Brain pericyte (primary cell): ENCODE measurements around the gene DNAH5.
A peak's percentile ranks its signal among the peaks of the same experiment; 100 is the strongest.

ENCODE experiments used
- DNase-seq: peaks from one replicate; pipeline ENCODE4 v3.0.0-alpha.2; 2012; ENCODE audit warnings: low read depth, low spot score

Gene DNAH5

GRCh38 chr5:13731121-13731628, 213.3 kb downstream of the DNAH5 start:
- DNase-seq, result no peak

- DNase-seq, result no peak
Measured at GRCh38 chr5:13708906-13709305, 235.6 kb downstream of the DNAH5 start.

GRCh38 chr5:13708432-13708831, 236.1 kb downstream of the DNAH5 start:
- DNase-seq, result no peak

DNA sequence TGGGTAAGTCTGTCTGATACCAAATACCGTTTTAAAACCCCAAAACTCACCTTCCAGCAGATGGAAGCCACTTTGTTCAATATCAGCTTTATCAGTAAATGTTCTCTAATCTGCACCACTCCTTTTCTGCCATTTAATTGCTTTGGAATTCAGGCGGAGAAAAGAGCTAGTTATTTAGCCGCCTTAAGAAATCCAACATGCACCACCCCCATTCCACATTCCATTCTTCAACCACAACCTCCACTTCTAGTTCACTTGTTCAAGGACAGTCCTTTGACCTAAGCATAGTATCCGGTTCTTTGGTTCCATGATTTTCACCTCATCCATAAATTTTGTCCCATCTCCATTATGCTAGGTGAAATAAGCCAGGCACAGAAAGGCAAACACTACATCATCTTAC, 240.1 kb downstream of the DNAH5 start:
- DNase-seq, result no peak

DNA sequence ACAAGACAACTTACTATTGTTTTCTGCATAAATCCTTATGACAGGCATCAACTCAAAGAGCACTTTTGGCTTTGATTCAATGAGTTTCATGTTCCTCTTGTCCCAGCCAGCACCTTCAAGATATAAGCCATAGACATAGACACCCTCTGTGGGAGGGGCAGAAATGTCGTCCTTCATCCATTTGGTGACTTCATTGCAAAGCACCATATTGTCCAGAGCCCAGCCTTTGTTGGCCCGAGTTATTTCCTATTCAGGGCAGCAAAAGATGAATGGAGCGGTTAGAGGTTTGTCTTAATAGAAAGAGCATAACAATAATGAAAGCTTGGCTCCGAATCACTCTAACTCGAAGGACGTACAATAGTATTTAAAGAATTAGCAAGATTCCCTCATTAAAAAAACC, 243.9 kb downstream of the DNAH5 start:
- no peak for DNase-seq

GRCh38 chr5:13698885-13699284, 245.6 kb downstream of the DNAH5 start:
- DNase-seq, result no peak

GRCh38 chr5:13695076-13695712, 249.3 kb downstream of the DNAH5 start:
- no peak for DNase-seq

DNA sequence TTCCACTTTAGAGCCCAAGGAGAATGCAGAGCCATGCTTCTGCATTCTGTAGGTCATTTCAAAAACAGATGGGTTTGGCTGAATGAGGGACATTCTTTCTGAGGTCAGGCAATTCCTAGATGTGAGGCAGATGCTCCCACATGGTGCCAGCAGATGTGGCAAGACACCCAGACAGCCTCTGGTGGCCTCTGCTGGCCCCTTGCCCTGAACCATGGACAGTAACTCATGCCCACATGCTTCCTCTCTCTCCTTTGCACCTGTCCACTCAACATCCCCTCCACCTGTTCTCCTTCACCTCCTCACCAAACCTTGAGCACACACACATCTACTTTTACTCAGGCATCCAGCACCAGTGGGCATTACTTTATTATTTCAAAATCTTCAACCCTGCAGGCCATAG, 252.3 kb downstream of the DNAH5 start:
- no peak for DNase-seq

GRCh38 chr5:13676531-13676930, 268.0 kb downstream of the DNAH5 start:
- no peak for DNase-seq

- no peak for DNase-seq
Measured at GRCh38 chr5:13674391-13674790, 270.1 kb downstream of the DNAH5 start.

DNA sequence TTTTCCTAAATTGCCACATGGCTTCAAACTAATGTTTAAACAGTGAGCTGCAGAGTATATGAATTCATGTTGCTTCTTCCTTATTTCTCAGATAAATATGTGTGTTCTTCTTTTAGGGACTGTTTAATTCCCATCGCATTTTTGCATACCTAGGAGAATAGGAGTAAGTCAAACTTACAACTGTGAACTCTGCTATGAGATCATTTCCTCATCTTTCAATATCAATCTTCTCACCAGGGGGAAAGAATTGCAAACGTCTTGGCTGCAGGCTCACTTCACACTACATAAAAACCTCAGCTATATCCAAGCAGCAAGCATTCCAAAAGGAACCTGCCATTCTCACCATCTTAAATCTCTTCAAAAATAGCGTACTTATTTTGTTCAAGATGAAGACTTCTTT, 271.0 kb downstream of the DNAH5 start:
- DNase-seq, result no peak

DNA sequence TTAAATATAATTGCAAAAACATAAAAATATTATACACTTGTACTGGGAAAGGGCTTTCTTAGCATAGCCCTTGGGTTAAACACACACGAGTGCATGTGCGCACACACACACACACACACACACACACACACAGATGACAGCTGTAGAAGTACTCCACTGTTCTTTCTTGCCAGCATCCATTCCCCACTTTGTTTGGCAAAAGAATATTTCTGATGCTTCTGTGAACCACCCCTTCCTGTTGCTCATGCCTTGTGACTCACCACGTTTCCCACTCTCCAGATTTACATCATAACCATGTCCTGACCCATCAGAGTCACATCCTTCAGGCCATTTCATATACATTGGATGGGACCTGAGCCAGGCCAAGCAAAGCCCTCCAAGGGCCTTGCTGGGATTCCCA, 280.1 kb downstream of the DNAH5 start:
- DNase-seq, result peak; percentile 11

GRCh38 chr5:13662626-13663025, 281.9 kb downstream of the DNAH5 start:
- no peak for DNase-seq

DNA sequence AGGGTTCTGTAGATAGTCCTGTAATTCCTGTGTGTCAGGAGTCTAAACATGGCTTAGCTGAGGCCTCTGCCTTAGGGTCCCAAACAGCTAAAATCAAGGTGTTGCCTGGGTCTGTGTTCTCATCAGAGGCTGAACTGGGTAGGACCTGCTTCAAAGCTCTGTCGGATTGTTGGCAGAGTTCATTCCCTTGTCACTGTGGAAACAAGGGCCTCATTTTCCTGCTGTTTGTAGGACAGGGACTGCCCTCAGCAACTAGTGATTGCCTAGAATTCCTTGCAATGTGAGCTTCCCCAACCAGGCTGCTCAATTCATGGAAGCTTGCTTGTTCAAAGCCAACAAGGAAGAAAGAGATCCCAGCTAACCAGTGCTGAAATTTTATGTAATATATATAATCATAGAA, 283.2 kb downstream of the DNAH5 start:
- DNase-seq, result no peak

- DNase-seq, result no peak
Measured at GRCh38 chr5:13660072-13660471, 284.4 kb downstream of the DNAH5 start.

DNA sequence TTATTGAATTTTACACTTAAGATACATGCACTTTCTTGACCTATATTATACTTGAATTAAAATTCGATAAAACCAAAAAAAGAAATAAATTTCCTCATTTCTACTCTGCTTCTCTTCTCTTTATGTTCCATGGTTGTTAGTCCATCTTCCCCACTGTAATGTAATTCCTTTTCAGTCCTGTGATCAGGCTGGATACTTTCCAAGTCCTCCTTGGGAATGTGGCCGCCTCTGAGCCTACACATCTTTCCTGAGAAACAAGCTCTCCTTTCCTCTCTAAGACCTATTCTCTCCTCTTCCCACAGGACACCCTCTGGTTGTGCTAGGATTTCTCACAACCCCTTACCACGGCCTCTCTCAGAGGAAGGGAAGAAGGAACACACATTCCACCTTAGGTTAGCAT, 285.1 kb downstream of the DNAH5 start:
- DNase-seq, result no peak

GRCh38 chr5:13658761-13659160, 285.7 kb downstream of the DNAH5 start:
- no peak for DNase-seq

DNA sequence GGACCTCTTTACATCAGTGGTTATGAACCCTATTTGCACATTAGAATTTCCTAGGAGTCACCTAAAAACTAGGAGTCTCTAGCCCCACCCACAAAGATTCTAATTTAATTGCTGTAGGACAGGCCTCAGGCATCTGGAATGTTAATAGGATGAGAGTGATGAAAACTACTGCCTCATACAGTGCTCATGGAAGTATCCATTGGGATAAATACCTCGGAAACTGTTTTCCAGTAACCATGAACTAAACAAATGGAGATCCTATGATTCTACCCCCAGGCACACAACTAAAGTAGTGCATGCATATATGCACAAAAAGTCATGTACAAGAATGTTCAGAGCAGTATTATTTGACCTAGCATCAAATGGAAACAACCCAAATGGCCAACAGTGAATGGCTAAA, 286.3 kb downstream of the DNAH5 start:
- no peak for DNase-seq

DNA sequence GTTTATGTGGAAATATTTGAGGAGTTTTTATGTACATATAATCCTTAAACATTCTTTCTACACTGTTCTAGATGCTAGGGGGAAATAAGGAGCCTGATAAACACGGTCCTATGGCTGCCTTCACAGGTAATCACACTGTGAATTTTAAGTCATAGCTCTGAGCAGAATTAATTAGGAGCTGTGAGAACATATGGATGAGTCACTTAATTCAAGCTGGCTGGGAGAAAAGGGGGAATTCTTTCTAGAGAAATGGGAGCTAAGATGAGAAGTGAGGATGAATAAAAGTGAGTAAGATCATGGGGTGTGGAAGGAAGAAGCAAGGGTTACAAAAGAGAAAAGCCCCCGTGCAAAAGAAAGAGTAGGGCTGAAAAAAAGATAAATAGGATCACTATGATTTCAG, 290.8 kb downstream of the DNAH5 start:
- DNase-seq, result no peak

DNA sequence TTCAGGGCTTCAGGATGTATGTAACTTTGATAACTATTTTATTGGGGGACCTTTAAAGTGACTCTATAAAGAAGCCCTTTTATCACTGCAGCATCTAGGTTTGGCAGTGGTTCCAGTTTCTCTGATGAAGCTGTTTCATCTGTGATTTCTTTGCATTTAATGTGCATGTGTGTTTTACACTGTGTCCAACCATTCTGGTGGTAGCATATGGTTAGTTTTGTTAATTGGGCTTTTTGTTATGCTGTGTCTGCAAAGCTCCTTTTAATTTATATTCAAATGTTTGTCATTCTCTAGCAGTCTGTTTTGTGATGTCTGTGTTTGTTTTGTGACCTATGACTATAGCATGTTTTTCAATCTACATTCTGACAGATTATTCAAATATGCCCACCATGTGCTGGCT, 294.8 kb downstream of the DNAH5 start:
- no peak for DNase-seq

GRCh38 chr5:13648822-13649221, 295.7 kb downstream of the DNAH5 start:
- DNase-seq, result no peak

GRCh38 chr5:13643734-13644133, 300.8 kb downstream of the DNAH5 start:
- no peak for DNase-seq

- DNase-seq, result no peak
Measured at GRCh38 chr5:13643196-13643595, 301.3 kb downstream of the DNAH5 start.
